Cardiac muscle cell (in vitro differentiated cells and primary cell): Measurements from ENCODE around the gene SLC22A3. TPM values are rescaled to one million over a fixed set of nuclear protein-coding genes. Genes with fewer than 3 reads are reported as not detected.

Experiments
- DNase-seq, 2 donors: peaks; one replicate each; pipeline versions ENCODE4 v3.0.0 to v3.0.0-alpha.2; 2010 to 2017; ENCODE audit warnings: low read depth in 1 of 2, low spot score in 1 of 2
- H3K27ac ChIP-seq: fragments of 200-600 bp; sonication (generic); 2 replicates; pipeline ENCODE4 v1.5.1; 2016
- H3K27me3 ChIP-seq: fragments of 200-600 bp; sonication (generic); 2 replicates; pipeline ENCODE4 v1.6.0; 2016; ENCODE audit warnings: control low read depth
- H3K36me3 ChIP-seq: fragments of 200-600 bp; sonication (generic); 2 replicates; pipeline ENCODE4 v1.5.1; 2016; ENCODE audit warnings: control low read depth
- H3K4me1 ChIP-seq: fragments of 200-600 bp; sonication (generic); 2 replicates; pipeline ENCODE4 v1.8.1; 2017; ENCODE audit warnings: low read depth, mild to moderate bottlenecking, mixed run types
- H3K4me3 ChIP-seq: fragments of 200-600 bp; sonication (generic); 2 replicates; pipeline ENCODE4 v1.5.1; 2016; ENCODE audit warnings: mild to moderate bottlenecking
- H3K9me3 ChIP-seq: fragments of 200-600 bp; sonication (generic); 2 replicates; pipeline ENCODE4 v1.5.1; 2017; ENCODE audit warnings: low read depth, mild to moderate bottlenecking, control low read depth
- CTCF ChIP-seq: IDR thresholded peaks from 2 replicates; pipeline ENCODE4 v1.5.1; 2012; ENCODE audit warnings: low read depth, mild to moderate bottlenecking, low read length
- polyA plus RNA-seq: library from polyadenylated mRNA; unstranded; fragments of >200 nt; fragmentation: Nextera tagmentation; extraction: Ambion mirVana; gene quantifications from 2 replicates; pipeline ENCODE4 v1.2.1, GENCODE V29; 2016
- total RNA-seq: library from RNA; depleted of rRNA; stranded (reverse); fragments of >200 nt; gene quantifications from 2 replicates; pipeline ENCODE4 v1.2.3, GENCODE V29; 2016

Gene SLC22A3
- total and polyA plus RNA-seq, 2 experiments from 2014 or later, result 0.74 TPM; not detected in 1

GRCh38 chr6:160356074-160356744 is 8.0 kb downstream of the SLC22A3 start:
- H3K4me1 ChIP-seq, result no peaks in the 10 kb centered on the region
- H3K4me3 ChIP-seq, result no peak overlapping the region
- no peak overlapping the region for H3K27ac ChIP-seq
- no peaks in the 10 kb centered on the region for H3K27me3 ChIP-seq
- DNase-seq, result no peak
- H3K36me3 ChIP-seq, result no peaks in the 10 kb centered on the region
- no peaks in the 10 kb centered on the region for H3K9me3 ChIP-seq
- TF ChIP-seq CTCF, result no peak

DNA sequence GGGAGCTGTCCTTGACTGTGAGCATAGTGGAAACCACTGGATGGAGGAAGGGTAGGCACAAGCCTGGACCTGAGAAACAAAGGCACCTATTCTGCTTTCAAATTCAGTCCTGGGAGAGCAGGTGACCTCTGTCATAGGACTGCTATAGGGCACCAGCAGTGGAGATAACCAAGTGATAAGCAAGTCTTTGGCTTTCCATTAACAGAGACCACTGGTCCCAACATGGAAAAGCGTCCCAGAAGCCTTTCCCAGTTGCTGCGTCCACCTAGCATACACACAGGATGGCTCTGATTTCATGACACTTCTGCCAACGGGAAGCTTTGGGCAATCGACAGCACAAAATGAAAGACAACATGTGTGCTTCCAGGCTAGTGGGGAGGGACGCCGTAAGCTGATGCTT is 8.9 kb downstream of the SLC22A3 start:
- Histone ChIP-seq H3K27me3 (no peaks in the 10 kb centered on the region), H3K9me3 (no peaks in the 10 kb centered on the region), H3K27ac (no peak overlapping the region), H3K4me3 (no peak overlapping the region), H3K4me1 (no peaks in the 10 kb centered on the region), H3K36me3 (no peaks in the 10 kb centered on the region)
- no peak for DNase-seq
- TF ChIP-seq CTCF, result no peak

DNA sequence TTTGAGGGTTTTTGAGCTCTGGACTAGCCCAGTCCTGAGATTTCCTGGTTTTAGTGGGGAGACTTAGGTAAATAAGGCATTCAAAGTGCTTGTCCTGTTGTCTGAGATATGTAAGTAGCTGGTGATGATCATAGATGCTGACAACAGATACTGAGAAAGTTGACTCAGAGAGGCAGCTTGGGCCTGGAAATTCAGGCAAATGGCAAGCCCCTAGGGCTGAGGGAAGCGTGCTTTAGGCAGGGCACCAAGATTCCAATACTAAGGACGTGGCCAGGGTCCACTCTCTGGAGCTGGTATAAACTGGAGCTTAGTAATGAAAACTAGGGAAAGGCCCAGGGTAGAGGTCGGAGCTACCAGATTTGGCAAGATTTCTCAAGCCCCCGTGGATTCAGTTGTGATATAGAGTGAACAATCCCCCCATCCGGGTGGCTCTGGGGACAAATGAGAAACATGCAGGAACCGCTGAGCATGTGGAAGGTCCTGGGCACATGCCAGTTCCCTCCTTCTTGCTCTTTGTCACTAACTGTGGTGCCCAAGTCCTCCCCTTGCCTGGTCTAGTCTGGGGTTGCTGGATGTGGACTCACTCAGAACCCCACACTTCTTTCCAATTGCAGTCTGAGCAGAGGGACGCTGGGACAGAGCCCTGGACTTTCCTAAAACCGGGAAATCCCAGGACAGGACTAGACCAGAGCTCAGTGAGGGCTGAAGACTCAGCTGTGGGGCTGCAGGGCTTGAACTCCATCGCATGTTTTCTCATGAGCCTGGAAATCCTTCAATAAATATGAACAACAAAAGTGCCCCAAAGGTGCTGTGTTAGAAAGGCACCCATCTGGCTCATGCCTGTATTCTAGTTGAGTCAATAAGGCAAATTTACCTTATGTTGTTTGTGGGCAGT is 10.3 kb downstream of the SLC22A3 start:
- no peak for DNase-seq
- no peak for TF ChIP-seq CTCF
- H3K4me1 ChIP-seq, result no peaks in the 10 kb centered on the region
- H3K27me3 ChIP-seq, result no peaks in the 10 kb centered on the region
- H3K9me3 ChIP-seq, result no peaks in the 10 kb centered on the region
- H3K4me3 ChIP-seq, result no peak overlapping the region
- no peaks in the 10 kb centered on the region for H3K36me3 ChIP-seq
- no peak overlapping the region for H3K27ac ChIP-seq

- DNase-seq, result no peak
- Histone ChIP-seq H3K4me3 (no peak overlapping the region), H3K4me1 (no peaks in the 10 kb centered on the region), H3K9me3 (no peaks in the 10 kb centered on the region), H3K27ac (no peak overlapping the region), H3K36me3 (no peaks in the 10 kb centered on the region), H3K27me3 (no peaks in the 10 kb centered on the region)
- TF ChIP-seq CTCF, result no peak
These were observed 12.8 kb downstream of the SLC22A3 start for GRCh38 chr6:160360955-160361354.

- DNase-seq, result no peak
- no peak for TF ChIP-seq CTCF
- Histone ChIP-seq H3K27me3 (no peaks in the 10 kb centered on the region), H3K9me3 (no peaks in the 10 kb centered on the region), H3K4me3 (no peak overlapping the region), H3K4me1 (no peaks in the 10 kb centered on the region), H3K27ac (no peak overlapping the region), H3K36me3 (no peaks in the 10 kb centered on the region)
These were observed 14.4 kb downstream of the SLC22A3 start for GRCh38 chr6:160362556-160362955.
